GM18505 (cell line): ENCODE measurements around the gene OSCAR.

ENCODE experiments used
- ATAC-seq: cut with Tn5 transposase; IDR thresholded peaks from one replicate; pipeline ENCODE4 v1.9.1; 2021; ENCODE audit not compliant: unreplicated experiment
- POLR2A ChIP-seq: IDR thresholded peaks from 4 replicates; pipeline ENCODE4 v1.6.1; 2011; ENCODE audit warnings: borderline replicate concordance; ENCODE audit not compliant: insufficient read depth, insufficient read length; ENCODE audit errors: extremely low read depth

The OSCAR gene

GRCh38 chr19:54136086-54136863, 35.7 kb upstream of the OSCAR start:
- no peak for TF ChIP-seq POLR2A
- ATAC-seq = no peak

- no peak for ATAC-seq
- TF ChIP-seq POLR2A = no peak
Observed at GRCh38 chr19:54133957-54134590, 33.5 kb upstream of the OSCAR start.

- no peak for ATAC-seq
- TF ChIP-seq POLR2A = no peak
Observed at GRCh38 chr19:54133312-54133956, 32.8 kb upstream of the OSCAR start.

- TF ChIP-seq POLR2A = no peak
- ATAC-seq = no peak
Observed at GRCh38 chr19:54129617-54129996, 29.0 kb upstream of the OSCAR start.

- ATAC-seq = no peak
- no peak for TF ChIP-seq POLR2A
Observed at GRCh38 chr19:54128796-54129616, 28.4 kb upstream of the OSCAR start.

GRCh38 chr19:54128441-54128725, 27.8 kb upstream of the OSCAR start:
- ATAC-seq = no peak
- TF ChIP-seq POLR2A = no peak

GRCh38 chr19:54127688-54128440, 27.3 kb upstream of the OSCAR start:
- no peak for ATAC-seq
- TF ChIP-seq POLR2A = no peak

- no peak for TF ChIP-seq POLR2A
Observed at GRCh38 chr19:54125713-54126112, 25.1 kb upstream of the OSCAR start.

GRCh38 chr19:54124393-54124792, 23.8 kb upstream of the OSCAR start:
- no peak for ATAC-seq
- TF ChIP-seq POLR2A = no peak

More at GRCh38 chr19:54125713-54126112, 25.1 kb upstream of the OSCAR start:
- no peak for ATAC-seq

GRCh38 chr19:54123682-54124081, 23.1 kb upstream of the OSCAR start:
- no peak for ATAC-seq
- TF ChIP-seq POLR2A = no peak

- ATAC-seq = no peak
- no peak for TF ChIP-seq POLR2A
Observed at GRCh38 chr19:54121259-54121658, 20.7 kb upstream of the OSCAR start.

- peak; percentile 67 for TF ChIP-seq POLR2A
- peak; percentile 83 for ATAC-seq
Observed at GRCh38 chr19:54115109-54116063, 14.8 kb upstream of the OSCAR start, which contains the start of the genes PRPF31 and TFPT. PRPF31 (plus strand) TSS chr19:54115754; CDS start chr19:54118279, 2,525 bp downstream. TFPT (minus strand) TSS chr19:54115657; CDS start chr19:54115269, 388 bp downstream.
